SK-N-SH treated with all-trans-retinoic acid at 6 μM for 48 hours (cell line): ENCODE data around the gene LOXL3.

Experiments
- ARNTL ChIP-seq: fragments of 450-650 bp; formaldehyde crosslinking; IDR thresholded peaks from 2 replicates; pipeline ENCODE4 v1.5.0; 2020; ENCODE audit warnings: low read depth, mild to moderate bottlenecking, moderate library complexity, borderline replicate concordance
- BACH2 ChIP-seq: fragments of 250-450 bp; sonication (Bioruptor Pico); IDR thresholded peaks from 2 replicates; pipeline ENCODE4 v1.9.0; 2021; ENCODE audit warnings: mild to moderate bottlenecking, borderline replicate concordance
- CREB5 ChIP-seq: fragments of 250-450 bp; sonication (Bioruptor Pico); IDR thresholded peaks from 2 replicates; pipeline ENCODE4 v1.5.1; 2020; ENCODE audit warnings: low read depth, mild to moderate bottlenecking, moderate library complexity
- GLIS3 ChIP-seq: fragments of 250-450 bp; sonication (Bioruptor Pico); IDR thresholded peaks from 2 replicates; pipeline ENCODE4 v1.5.0; 2020; ENCODE audit warnings: mild to moderate bottlenecking, moderate library complexity
- ISL1 ChIP-seq: fragments of 250-450 bp; sonication (Bioruptor Pico); IDR thresholded peaks from 2 replicates; pipeline ENCODE4 v2.1.2; 2022; ENCODE audit warnings: mild to moderate bottlenecking, moderate library complexity
- POU6F1 ChIP-seq: fragments of 250-450 bp; sonication (Bioruptor Pico); IDR thresholded peaks from 2 replicates; pipeline ENCODE4 v1.8.0; 2021; ENCODE audit warnings: low read depth, mild to moderate bottlenecking, moderate library complexity, borderline replicate concordance
- PPARA ChIP-seq: fragments of 250-450 bp; sonication (Bioruptor Pico); IDR thresholded peaks from 2 replicates; pipeline ENCODE4 v1.5.0; 2020; ENCODE audit warnings: mild to moderate bottlenecking, borderline replicate concordance
- RARB ChIP-seq: fragments of 250-450 bp; sonication (Bioruptor Pico); IDR thresholded peaks from 2 replicates; pipeline ENCODE4 v1.8.0; 2021; ENCODE audit warnings: mild to moderate bottlenecking, moderate library complexity
- TCF4 ChIP-seq: fragments of 250-450 bp; sonication (Bioruptor Pico); IDR thresholded peaks from 2 replicates; pipeline ENCODE4 v1.8.0; 2021; ENCODE audit warnings: mild to moderate bottlenecking, moderate library complexity, borderline replicate concordance
- TSHZ2 ChIP-seq: fragments of 250-450 bp; sonication (Bioruptor Pico); IDR thresholded peaks from 2 replicates; pipeline ENCODE4 v1.5.0; 2020; ENCODE audit warnings: mild to moderate bottlenecking, moderate library complexity

GRCh38 chr2:74536166-74536950, 17.4 kb downstream of the LOXL3 start:
- no peak for TF ChIP-seq CREB5 (CRISPR knock-in tag)
- TF ChIP-seq ARNTL: no peak
- no peak for TF ChIP-seq BACH2 (CRISPR knock-in tag)
- no peak for TF ChIP-seq POU6F1 (CRISPR knock-in tag)
- no peak for TF ChIP-seq TSHZ2 (CRISPR knock-in tag)
- no peak for TF ChIP-seq RARB (CRISPR knock-in tag)
- TF ChIP-seq GLIS3 (CRISPR knock-in tag): no peak
- no peak for TF ChIP-seq TCF4 (CRISPR knock-in tag)
- TF ChIP-seq PPARA (CRISPR knock-in tag): no peak
- TF ChIP-seq ISL1 (CRISPR knock-in tag): no peak
